Measurements from ENCODE around the gene STX10.

DNA sequence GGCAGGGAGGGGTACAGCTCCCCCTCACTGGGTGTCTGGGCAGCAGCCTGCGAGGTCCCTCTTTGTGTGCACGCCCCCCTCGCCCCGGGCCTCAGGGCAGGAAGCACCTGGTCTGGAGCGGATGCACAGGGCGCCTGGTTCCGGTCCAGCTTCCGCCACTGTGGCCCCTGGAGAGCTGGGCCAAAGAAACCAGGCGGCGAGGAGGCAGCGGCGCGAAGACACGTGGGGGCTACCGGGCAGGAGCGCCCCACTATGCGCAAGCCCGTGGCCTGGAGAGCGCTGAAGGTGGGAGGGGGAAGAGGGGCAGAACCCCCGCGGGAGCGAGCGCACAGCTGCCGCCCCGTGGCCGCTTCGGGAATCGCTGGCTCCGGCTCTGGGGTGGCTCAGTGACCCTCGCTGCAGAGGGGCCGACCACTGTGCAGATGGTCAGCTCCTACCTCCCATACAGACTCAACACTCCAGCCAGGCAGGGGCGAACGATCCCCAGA is 45.8 kb downstream of the STX10 start:
- TF ChIP-seq, protein P1, sequence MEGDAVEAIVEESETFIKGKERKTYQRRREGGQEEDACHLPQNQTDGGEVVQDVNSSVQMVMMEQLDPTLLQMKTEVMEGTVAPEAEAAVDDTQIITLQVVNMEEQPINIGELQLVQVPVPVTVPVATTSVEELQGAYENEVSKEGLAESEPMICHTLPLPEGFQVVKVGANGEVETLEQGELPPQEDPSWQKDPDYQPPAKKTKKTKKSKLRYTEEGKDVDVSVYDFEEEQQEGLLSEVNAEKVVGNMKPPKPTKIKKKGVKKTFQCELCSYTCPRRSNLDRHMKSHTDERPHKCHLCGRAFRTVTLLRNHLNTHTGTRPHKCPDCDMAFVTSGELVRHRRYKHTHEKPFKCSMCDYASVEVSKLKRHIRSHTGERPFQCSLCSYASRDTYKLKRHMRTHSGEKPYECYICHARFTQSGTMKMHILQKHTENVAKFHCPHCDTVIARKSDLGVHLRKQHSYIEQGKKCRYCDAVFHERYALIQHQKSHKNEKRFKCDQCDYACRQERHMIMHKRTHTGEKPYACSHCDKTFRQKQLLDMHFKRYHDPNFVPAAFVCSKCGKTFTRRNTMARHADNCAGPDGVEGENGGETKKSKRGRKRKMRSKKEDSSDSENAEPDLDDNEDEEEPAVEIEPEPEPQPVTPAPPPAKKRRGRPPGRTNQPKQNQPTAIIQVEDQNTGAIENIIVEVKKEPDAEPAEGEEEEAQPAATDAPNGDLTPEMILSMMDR (IDR thresholded peaks at IDR 0.05 in 2 of 3, conservative IDR thresholded peaks at IDR 0.05 in 1 of 3; ENCODE audit: insufficient read depth in 2 of 3, low read depth in 1 of 3, low read length in 3 of 3): peak; percentile 81 to 95 (median 84)
- TF ChIP-seq CHD1 (IDR thresholded peaks at IDR 0.05; ENCODE audit: low read length) (no peak), SIX5 (IDR thresholded peaks at IDR 0.05; ENCODE audit: borderline replicate concordance in 1 of 2, insufficient read depth in 1 of 2, low read depth in 1 of 2, low read length in 2 of 2) (no peak)
- TF ChIP-seq, protein P2, sequence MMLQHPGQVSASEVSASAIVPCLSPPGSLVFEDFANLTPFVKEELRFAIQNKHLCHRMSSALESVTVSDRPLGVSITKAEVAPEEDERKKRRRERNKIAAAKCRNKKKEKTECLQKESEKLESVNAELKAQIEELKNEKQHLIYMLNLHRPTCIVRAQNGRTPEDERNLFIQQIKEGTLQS (IDR thresholded peaks at IDR 0.05): no peak
- TF ChIP-seq, protein P2 (CRISPR knock-in tag; conservative IDR thresholded peaks at IDR 0.05): no peak
- TF ChIP-seq, protein P3, sequence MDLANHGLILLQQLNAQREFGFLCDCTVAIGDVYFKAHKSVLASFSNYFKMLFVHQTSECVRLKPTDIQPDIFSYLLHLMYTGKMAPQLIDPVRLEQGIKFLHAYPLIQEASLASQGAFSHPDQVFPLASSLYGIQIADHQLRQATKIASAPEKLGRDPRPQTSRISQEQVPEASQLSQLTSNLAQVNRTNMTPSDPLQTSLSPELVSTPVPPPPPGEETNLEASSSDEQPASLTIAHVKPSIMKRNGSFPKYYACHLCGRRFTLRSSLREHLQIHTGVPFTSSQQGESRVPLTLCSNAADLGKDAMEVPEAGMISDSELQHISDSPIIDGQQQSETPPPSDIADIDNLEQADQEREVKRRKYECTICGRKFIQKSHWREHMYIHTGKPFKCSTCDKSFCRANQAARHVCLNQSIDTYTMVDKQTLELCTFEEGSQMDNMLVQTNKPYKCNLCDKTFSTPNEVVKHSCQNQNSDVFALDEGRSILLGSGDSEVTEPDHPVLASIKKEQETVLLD (IDR thresholded peaks at IDR 0.05): peak; percentile 72

Measured in K562 (cell line).